GM23338 (cell line): ENCODE measurements around the gene CHD2. TPM values are rescaled to one million over a fixed set of nuclear protein-coding genes. Genes with fewer than 3 reads are reported as not detected.

Experiments
- ATAC-seq: fragments of 200-7000 bp; cut with Tn5 transposase; 3 replicates; pipeline ENCODE4 v1.9.1; 2020
- DNase-seq: peaks from one replicate; pipeline ENCODE4 v3.0.0-alpha.2; 2015; ENCODE audit warnings: low spot score
- H2AFZ ChIP-seq: fragments of 200-600 bp; sonication (generic); 2 replicates; pipeline ENCODE4 v1.8.0; 2016; ENCODE audit warnings: antibody characterized with exemption, mild to moderate bottlenecking, moderate library complexity
- H3F3A ChIP-seq: fragments of 200-600 bp; sonication (generic); replicated peaks from 2 replicates; pipeline ENCODE4 v1.8.0; 2017; ENCODE audit warnings: antibody characterized with exemption, mixed run types, low read depth
- H3K27ac ChIP-seq: fragments of 200-600 bp; sonication (generic); 2 replicates; pipeline ENCODE4 v1.6.1; 2016; ENCODE audit warnings: low read depth
- H3K27me3 ChIP-seq: fragments of 200-600 bp; sonication (generic); 2 replicates; pipeline ENCODE4 v1.8.0; 2016; ENCODE audit warnings: mild to moderate bottlenecking, mixed run types, moderate library complexity; ENCODE audit not compliant: insufficient read depth
- H3K36me3 ChIP-seq: fragments of 200-600 bp; sonication (generic); 2 replicates; pipeline ENCODE4 v1.8.0; 2016; ENCODE audit warnings: mild to moderate bottlenecking; ENCODE audit not compliant: insufficient read depth
- H3K4me1 ChIP-seq: fragments of 200-600 bp; sonication (generic); 2 replicates; pipeline ENCODE4 v1.8.0; 2016; ENCODE audit warnings: mild to moderate bottlenecking, moderate library complexity; ENCODE audit not compliant: insufficient read depth
- H3K4me2 ChIP-seq: fragments of 200-600 bp; sonication (generic); 2 replicates; pipeline ENCODE4 v1.7.1; 2017; ENCODE audit warnings: mixed run types
- H3K4me3 ChIP-seq: fragments of 200-600 bp; sonication (generic); 2 replicates; pipeline ENCODE4 v1.6.1; 2016; ENCODE audit warnings: mixed run types
- H3K79me2 ChIP-seq: fragments of 200-600 bp; sonication (generic); replicated peaks from 2 replicates; pipeline ENCODE4 v1.8.0; 2017; ENCODE audit warnings: mild to moderate bottlenecking; ENCODE audit not compliant: insufficient read depth
- H3K9me2 ChIP-seq: fragments of 200-600 bp; sonication (generic); 2 replicates; pipeline ENCODE4 v1.8.0; 2017; ENCODE audit not compliant: insufficient read depth
- H4K20me1 ChIP-seq: fragments of 200-600 bp; sonication (generic); replicated peaks from 2 replicates; pipeline ENCODE4 v1.8.0; 2017; ENCODE audit warnings: mild to moderate bottlenecking; ENCODE audit not compliant: insufficient read depth
- H3K27ac Mint-ChIP-seq: 2 replicates; pipeline ENCODE4 v1.8.0; 2020; ENCODE audit warnings: inconsistent platforms, mild to moderate bottlenecking, moderate library complexity, mixed read lengths
- H3K27me3 Mint-ChIP-seq: 3 replicates; pipeline ENCODE4 v1.8.0; 2022; ENCODE audit warnings: low read depth, mild to moderate bottlenecking, moderate library complexity, mixed read lengths, inconsistent platforms; ENCODE audit not compliant: insufficient read depth, poor library complexity
- H3K36me3 Mint-ChIP-seq: 3 replicates; pipeline ENCODE4 v1.8.0; 2021; ENCODE audit warnings: low read depth, mild to moderate bottlenecking, inconsistent platforms, moderate library complexity, mixed read lengths
- H3K4me1 Mint-ChIP-seq: 3 replicates; pipeline ENCODE4 v1.8.0; 2020; ENCODE audit warnings: mild to moderate bottlenecking, inconsistent platforms, mixed read lengths
- H3K4me3 Mint-ChIP-seq: 3 replicates; pipeline ENCODE4 v1.8.0; 2021; ENCODE audit warnings: moderate library complexity, mild to moderate bottlenecking, inconsistent platforms, mixed read lengths
- H3K9me3 Mint-ChIP-seq: 3 replicates; pipeline ENCODE4 v1.8.0; 2020; ENCODE audit warnings: moderate library complexity, mild to moderate bottlenecking, inconsistent platforms, mixed read lengths
- CREB1 ChIP-seq: fragments of 250-450 bp; sonication (Bioruptor Pico); IDR thresholded peaks from 2 replicates; pipeline ENCODE4 v1.5.0; 2020; ENCODE audit warnings: low read depth, mild to moderate bottlenecking, moderate library complexity
- ETS1 ChIP-seq: IDR thresholded peaks from 2 replicates; pipeline ENCODE4 v1.6.1; 2016; ENCODE audit warnings: antibody characterized with exemption
- EZH2phosphoT487 ChIP-seq: fragments of 200-600 bp; sonication (generic); IDR thresholded peaks from one replicate; pipeline ENCODE4 v1.8.1; 2018; ENCODE audit warnings: antibody characterized with exemption; ENCODE audit not compliant: unreplicated experiment
- JUNB ChIP-seq: IDR thresholded peaks from one replicate; pipeline ENCODE4 v1.6.1; 2016; ENCODE audit warnings: antibody characterized with exemption; ENCODE audit not compliant: unreplicated experiment
- NANOG ChIP-seq: IDR thresholded peaks from 2 replicates; pipeline ENCODE4 v1.6.1; 2016; ENCODE audit warnings: antibody characterized with exemption, borderline replicate concordance
- POLR2AphosphoS5 ChIP-seq: IDR thresholded peaks from 2 replicates; pipeline ENCODE4 v1.6.1; 2016; ENCODE audit warnings: antibody characterized with exemption, low read depth
- STAT1 ChIP-seq: IDR thresholded peaks from one replicate; pipeline ENCODE4 v1.6.1; 2016; ENCODE audit warnings: antibody characterized with exemption; ENCODE audit not compliant: unreplicated experiment
- ZNF331 ChIP-seq: fragments of 250-450 bp; sonication (Bioruptor Pico); IDR thresholded peaks from 2 replicates; pipeline ENCODE4 v1.5.0; 2020; ENCODE audit warnings: low read depth, mild to moderate bottlenecking, moderate library complexity
- polyA plus RNA-seq: library from polyadenylated mRNA; unstranded; fragments of >200 nt; fragmentation: Nextera tagmentation; extraction: Ambion mirVana; gene quantifications from 2 replicates; pipeline ENCODE4 v1.2.1, GENCODE V29; 2016
- total RNA-seq: library from RNA; depleted of rRNA; stranded (reverse); fragments of >200 nt; shearing (Covaris generic); gene quantifications from 2 replicates; pipeline ENCODE4 v1.2.3, GENCODE V29; 2014
- TF ChIP-seq, protein P1 (sequence below): fragments of 250-450 bp; sonication (Bioruptor Pico); IDR thresholded peaks from 2 replicates; pipeline ENCODE4 v1.5.0; 2020; ENCODE audit warnings: mild to moderate bottlenecking, moderate library complexity

CHD2 gene
- total and polyA plus RNA-seq, 2 experiments from 2014 or later = 119 to 130 TPM

GRCh38 chr15:92914768-92915221 is 14.7 kb downstream of the CHD2 start:
- Histone ChIP-seq H3K4me1 (peaks cover 22% of the 10 kb centered on the region), H2AFZ (no peak overlapping the region), H3K9me2 (no peaks in the 10 kb centered on the region), H3K4me2 (no peak overlapping the region), H3K36me3 (no peaks in the 10 kb centered on the region), H4K20me1 (peaks cover 32% of the 10 kb centered on the region), H3F3A (no peaks in the 10 kb centered on the region; the same call in 1 of the 2 replicates), H3K27me3 (no peaks in the 10 kb centered on the region), H3K27ac (no peak overlapping the region; the same call in 1 of the 2 replicates), H3K4me3 (no peak overlapping the region), H3K79me2 (peaks cover 87% of the 10 kb centered on the region)
- Mint-ChIP-seq H3K9me3 (no peaks in the 10 kb centered on the region), H3K27me3 (peaks cover 19% of the 10 kb centered on the region), H3K36me3 (peaks cover 31% of the 10 kb centered on the region; the same call in 2 of the 3 replicates), H3K4me1 (peaks cover 69% of the 10 kb centered on the region), H3K4me3 (no peak overlapping the region), H3K27ac (no peak overlapping the region)
- ATAC-seq = no peak
- no peak for DNase-seq
- no peak for TF ChIP-seq NANOG
- no peak for TF ChIP-seq POLR2AphosphoS5
- TF ChIP-seq CREB1 (CRISPR knock-in tag) = no peak
- no peak for TF ChIP-seq STAT1
- TF ChIP-seq, protein P1, sequence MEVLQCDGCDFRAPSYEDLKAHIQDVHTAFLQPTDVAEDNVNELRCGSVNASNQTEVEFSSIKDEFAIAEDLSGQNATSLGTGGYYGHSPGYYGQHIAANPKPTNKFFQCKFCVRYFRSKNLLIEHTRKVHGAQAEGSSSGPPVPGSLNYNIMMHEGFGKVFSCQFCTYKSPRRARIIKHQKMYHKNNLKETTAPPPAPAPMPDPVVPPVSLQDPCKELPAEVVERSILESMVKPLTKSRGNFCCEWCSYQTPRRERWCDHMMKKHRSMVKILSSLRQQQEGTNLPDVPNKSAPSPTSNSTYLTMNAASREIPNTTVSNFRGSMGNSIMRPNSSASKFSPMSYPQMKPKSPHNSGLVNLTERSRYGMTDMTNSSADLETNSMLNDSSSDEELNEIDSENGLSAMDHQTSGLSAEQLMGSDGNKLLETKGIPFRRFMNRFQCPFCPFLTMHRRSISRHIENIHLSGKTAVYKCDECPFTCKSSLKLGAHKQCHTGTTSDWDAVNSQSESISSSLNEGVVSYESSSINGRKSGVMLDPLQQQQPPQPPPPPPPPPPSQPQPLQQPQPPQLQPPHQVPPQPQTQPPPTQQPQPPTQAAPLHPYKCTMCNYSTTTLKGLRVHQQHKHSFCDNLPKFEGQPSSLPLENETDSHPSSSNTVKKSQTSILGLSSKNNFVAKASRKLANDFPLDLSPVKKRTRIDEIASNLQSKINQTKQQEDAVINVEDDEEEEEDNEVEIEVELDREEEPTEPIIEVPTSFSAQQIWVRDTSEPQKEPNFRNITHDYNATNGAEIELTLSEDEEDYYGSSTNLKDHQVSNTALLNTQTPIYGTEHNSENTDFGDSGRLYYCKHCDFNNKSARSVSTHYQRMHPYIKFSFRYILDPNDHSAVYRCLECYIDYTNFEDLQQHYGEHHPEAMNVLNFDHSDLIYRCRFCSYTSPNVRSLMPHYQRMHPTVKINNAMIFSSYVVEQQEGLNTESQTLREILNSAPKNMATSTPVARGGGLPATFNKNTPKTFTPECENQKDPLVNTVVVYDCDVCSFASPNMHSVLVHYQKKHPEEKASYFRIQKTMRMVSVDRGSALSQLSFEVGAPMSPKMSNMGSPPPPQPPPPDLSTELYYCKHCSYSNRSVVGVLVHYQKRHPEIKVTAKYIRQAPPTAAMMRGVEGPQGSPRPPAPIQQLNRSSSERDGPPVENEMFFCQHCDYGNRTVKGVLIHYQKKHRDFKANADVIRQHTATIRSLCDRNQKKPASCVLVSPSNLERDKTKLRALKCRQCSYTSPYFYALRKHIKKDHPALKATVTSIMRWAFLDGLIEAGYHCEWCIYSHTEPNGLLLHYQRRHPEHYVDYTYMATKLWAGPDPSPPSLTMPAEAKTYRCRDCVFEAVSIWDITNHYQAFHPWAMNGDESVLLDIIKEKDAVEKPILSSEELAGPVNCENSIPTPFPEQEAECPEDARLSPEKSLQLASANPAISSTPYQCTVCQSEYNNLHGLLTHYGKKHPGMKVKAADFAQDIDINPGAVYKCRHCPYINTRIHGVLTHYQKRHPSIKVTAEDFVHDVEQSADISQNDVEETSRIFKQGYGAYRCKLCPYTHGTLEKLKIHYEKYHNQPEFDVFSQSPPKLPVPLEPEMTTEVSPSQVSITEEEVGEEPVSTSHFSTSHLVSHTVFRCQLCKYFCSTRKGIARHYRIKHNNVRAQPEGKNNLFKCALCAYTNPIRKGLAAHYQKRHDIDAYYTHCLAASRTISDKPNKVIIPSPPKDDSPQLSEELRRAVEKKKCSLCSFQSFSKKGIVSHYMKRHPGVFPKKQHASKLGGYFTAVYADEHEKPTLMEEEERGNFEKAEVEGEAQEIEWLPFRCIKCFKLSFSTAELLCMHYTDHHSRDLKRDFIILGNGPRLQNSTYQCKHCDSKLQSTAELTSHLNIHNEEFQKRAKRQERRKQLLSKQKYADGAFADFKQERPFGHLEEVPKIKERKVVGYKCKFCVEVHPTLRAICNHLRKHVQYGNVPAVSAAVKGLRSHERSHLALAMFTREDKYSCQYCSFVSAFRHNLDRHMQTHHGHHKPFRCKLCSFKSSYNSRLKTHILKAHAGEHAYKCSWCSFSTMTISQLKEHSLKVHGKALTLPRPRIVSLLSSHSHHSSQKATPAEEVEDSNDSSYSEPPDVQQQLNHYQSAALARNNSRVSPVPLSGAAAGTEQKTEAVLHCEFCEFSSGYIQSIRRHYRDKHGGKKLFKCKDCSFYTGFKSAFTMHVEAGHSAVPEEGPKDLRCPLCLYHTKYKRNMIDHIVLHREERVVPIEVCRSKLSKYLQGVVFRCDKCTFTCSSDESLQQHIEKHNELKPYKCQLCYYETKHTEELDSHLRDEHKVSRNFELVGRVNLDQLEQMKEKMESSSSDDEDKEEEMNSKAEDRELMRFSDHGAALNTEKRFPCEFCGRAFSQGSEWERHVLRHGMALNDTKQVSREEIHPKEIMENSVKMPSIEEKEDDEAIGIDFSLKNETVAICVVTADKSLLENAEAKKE (CRISPR knock-in tag) = no peak
- TF ChIP-seq JUNB = no peak
- TF ChIP-seq ETS1 = no peak
- no peak for TF ChIP-seq EZH2phosphoT487
- no peak for TF ChIP-seq ZNF331 (CRISPR knock-in tag)
